H9 (cell line): ENCODE results near the gene VAV3. TPM values are rescaled to one million over a fixed set of nuclear protein-coding genes. Genes with fewer than 3 reads are reported as not detected.

Experiments
- DNase-seq: peaks from one replicate; pipeline ENCODE4 v3.0.0-alpha.2; 2017
- H2AFZ ChIP-seq: one replicate; pipeline ENCODE4 v1.6.1; 2013; ENCODE audit warnings: mild to moderate bottlenecking, low read length, control low read depth, moderate library complexity
- H2AK5ac ChIP-seq: 2 replicates; pipeline ENCODE4 v1.6.1; 2013; ENCODE audit warnings: low read length, control low read depth, mixed read lengths; ENCODE audit not compliant: insufficient read length
- H2BK120ac ChIP-seq: one replicate; pipeline ENCODE4 v1.6.1; 2013; ENCODE audit warnings: low read depth, mild to moderate bottlenecking, low read length, control low read depth, inconsistent platforms; ENCODE audit not compliant: poor library complexity, severe bottlenecking
- H2BK12ac ChIP-seq: 2 replicates; pipeline ENCODE4 v1.6.1; 2013; ENCODE audit warnings: low read length, control low read depth, mixed read lengths, low read depth; ENCODE audit not compliant: insufficient read length
- H2BK15ac ChIP-seq: 2 replicates; pipeline ENCODE4 v1.6.1; 2013; ENCODE audit warnings: low read depth, low read length, control low read depth
- H2BK20ac ChIP-seq: one replicate; pipeline ENCODE4 v1.6.1; 2013; ENCODE audit warnings: low read depth, mild to moderate bottlenecking, low read length, control low read depth, inconsistent platforms; ENCODE audit not compliant: poor library complexity, severe bottlenecking
- H2BK5ac ChIP-seq: 2 replicates; pipeline ENCODE4 v1.6.1; 2013; ENCODE audit warnings: low read length, control low read depth, mixed read lengths; ENCODE audit not compliant: insufficient read length
- H3K14ac ChIP-seq: 2 replicates; pipeline ENCODE4 v1.6.1; 2013; ENCODE audit warnings: low read length, control low read depth; ENCODE audit not compliant: insufficient read depth
- H3K18ac ChIP-seq: 2 replicates; pipeline ENCODE4 v1.6.1; 2013; ENCODE audit warnings: low read depth, mild to moderate bottlenecking, mixed read lengths, low read length, control low read depth; ENCODE audit not compliant: insufficient read length
- H3K23ac ChIP-seq: 2 replicates; pipeline ENCODE4 v1.6.1; 2013; ENCODE audit warnings: low read length, control low read depth, mixed read lengths, low read depth; ENCODE audit not compliant: insufficient read length
- H3K23me2 ChIP-seq: 2 replicates; pipeline ENCODE4 v1.6.1; 2013; ENCODE audit warnings: low read depth, mild to moderate bottlenecking, mixed read lengths, low read length, control low read depth; ENCODE audit not compliant: insufficient read length, poor library complexity, severe bottlenecking
- H3K27ac ChIP-seq: 2 replicates; pipeline ENCODE4 v1.5.1; 2013; ENCODE audit warnings: low read length, control low read depth, mixed read lengths, low read depth; ENCODE audit not compliant: insufficient read length
- H3K27me3 ChIP-seq: 2 replicates; pipeline ENCODE4 v1.6.1; 2013; ENCODE audit warnings: low read length, control low read depth, inconsistent platforms; ENCODE audit not compliant: insufficient read depth
- H3K4ac ChIP-seq: 2 replicates; pipeline ENCODE4 v1.6.1; 2013; ENCODE audit warnings: low read depth, mild to moderate bottlenecking, control low read depth, inconsistent platforms, low read length, moderate library complexity
- H3K4me1 ChIP-seq: 2 replicates; pipeline ENCODE4 v1.6.1; 2013; ENCODE audit warnings: low read length, control low read depth, inconsistent platforms; ENCODE audit not compliant: insufficient read depth
- H3K4me2 ChIP-seq: 2 replicates; pipeline ENCODE4 v1.6.1; 2013; ENCODE audit warnings: low read length, control low read depth, mixed read lengths; ENCODE audit not compliant: insufficient read length, insufficient read depth
- H3K56ac ChIP-seq: 2 replicates; pipeline ENCODE4 v1.6.1; 2013; ENCODE audit warnings: low read depth, mild to moderate bottlenecking, mixed read lengths, low read length, control low read depth; ENCODE audit not compliant: insufficient read length
- H3K79me1 ChIP-seq: 2 replicates; pipeline ENCODE4 v1.6.1; 2013; ENCODE audit warnings: low read depth, mild to moderate bottlenecking, moderate library complexity, low read length, control low read depth, inconsistent platforms; ENCODE audit not compliant: insufficient read depth, poor library complexity, severe bottlenecking
- H3K79me2 ChIP-seq: 2 replicates; pipeline ENCODE4 v1.6.1; 2013; ENCODE audit warnings: low read length, control low read depth, inconsistent platforms; ENCODE audit not compliant: insufficient read depth
- H3K9ac ChIP-seq: 2 replicates; pipeline ENCODE4 v1.6.1; 2013; ENCODE audit warnings: low read length, control low read depth, mixed read lengths; ENCODE audit not compliant: insufficient read length; ENCODE audit errors: extremely low read depth
- H3K9me3 ChIP-seq: one replicate; pipeline ENCODE4 v1.6.1; 2013; ENCODE audit warnings: low read depth, low read length, inconsistent platforms; ENCODE audit not compliant: control insufficient read depth
- H3T11ph ChIP-seq: one replicate; pipeline ENCODE4 v1.6.1; 2013; ENCODE audit warnings: mild to moderate bottlenecking, low read length, control low read depth, inconsistent platforms
- H4K20me1 ChIP-seq: one replicate; pipeline ENCODE4 v1.6.1; 2013; ENCODE audit not compliant: control insufficient read depth, insufficient read length, insufficient read depth
- H4K5ac ChIP-seq: 2 replicates; pipeline ENCODE4 v1.6.1; 2013; ENCODE audit warnings: low read depth, mild to moderate bottlenecking, mixed read lengths, low read length, control low read depth; ENCODE audit not compliant: insufficient read length
- H4K8ac ChIP-seq: replicated peaks from 2 replicates; pipeline ENCODE4 v1.6.1; 2013; ENCODE audit warnings: low read length, control low read depth, mixed read lengths, low read depth; ENCODE audit not compliant: insufficient read length
- H4K91ac ChIP-seq: 2 replicates; pipeline ENCODE4 v1.6.1; 2013; ENCODE audit warnings: low read depth, mild to moderate bottlenecking, moderate library complexity, mixed read lengths, low read length, control low read depth; ENCODE audit not compliant: insufficient read length
- H3K27ac Mint-ChIP-seq, 3 experiments: 2 replicates in 2 of 3; 3 replicates in 1 of 3; pipeline ENCODE4 v1.8.0; 2020 to 2021; ENCODE audit warnings: mixed read lengths in 3 of 3, mild to moderate bottlenecking in 1 of 3, moderate library complexity in 1 of 3
- H3K27me3 Mint-ChIP-seq: 2 replicates; pipeline ENCODE4 v1.8.0; 2021; ENCODE audit warnings: low read depth, mild to moderate bottlenecking, moderate library complexity, mixed read lengths
- H3K36me3 Mint-ChIP-seq, 3 experiments: 2 replicates in 2 of 3; 3 replicates in 1 of 3; pipeline ENCODE4 v1.8.0; 2020 to 2021; ENCODE audit warnings: low read depth in 3 of 3, mixed read lengths in 3 of 3; ENCODE audit not compliant: insufficient read depth in 1 of 3
- H3K4me1 Mint-ChIP-seq, 2 experiments: 2 replicates each; pipeline ENCODE4 v1.8.0; 2020; ENCODE audit warnings: mixed read lengths in 2 of 2
- H3K4me3 Mint-ChIP-seq, 2 experiments: 2 replicates in 1 of 2; 3 replicates in 1 of 2; pipeline ENCODE4 v1.8.0; 2020 to 2021; ENCODE audit warnings: mild to moderate bottlenecking in 2 of 2, mixed read lengths in 2 of 2, moderate library complexity in 1 of 2
- H3K9me3 Mint-ChIP-seq, 2 experiments: 2 replicates in 1 of 2; 3 replicates in 1 of 2; pipeline ENCODE4 v1.8.0; 2020; ENCODE audit warnings: mild to moderate bottlenecking in 2 of 2, mixed read lengths in 2 of 2, moderate library complexity in 1 of 2
- WGBS: extraction: QIAGEN DNeasy Blood & Tissue Kit; methylation state at CpG from one replicate; pipeline ENCODE4 v1.1.7; 2013; ENCODE audit warnings: missing lambda C conversion rate, low lambda C conversion rate, mixed read lengths; ENCODE audit not compliant: insufficient read length; ENCODE audit errors: extremely low coverage; 5-methylcytosine and 5-hydroxymethylcytosine counted together
- total RNA-seq: library from RNA; stranded (reverse); gene quantifications from 2 replicates; pipeline ENCODE4 v1.2.1, GENCODE V29; 2021
- TF ChIP-seq, protein P1 (sequence below): fragments of 200-600 bp; sonication (generic); conservative IDR thresholded peaks from 3 replicates; pipeline ENCODE4 v1.8.0; 2021; ENCODE audit warnings: antibody characterized with exemption, mild to moderate bottlenecking

Gene VAV3
- total RNA-seq, 1 experiment from 2014 or later: 5.1 TPM

DNA sequence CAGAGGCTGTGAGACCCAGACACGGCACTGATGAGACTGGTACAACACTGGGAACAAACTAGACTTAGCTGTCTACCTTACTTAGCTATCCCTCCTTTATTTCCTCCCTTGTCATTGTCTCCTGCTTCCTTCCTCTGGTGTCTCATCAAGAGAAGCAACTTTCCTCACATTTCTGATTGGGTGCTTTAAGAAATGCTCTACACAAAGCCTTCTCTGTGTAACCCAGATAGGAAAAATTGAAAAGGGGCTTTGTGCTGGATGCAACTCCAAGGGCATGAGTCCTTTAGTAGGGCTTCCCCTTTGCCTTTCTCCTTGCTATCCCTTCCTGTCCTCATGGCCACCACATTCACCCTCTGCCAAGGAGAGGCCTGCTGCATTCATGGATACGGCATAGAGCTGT is 274.5 kb downstream of the VAV3 start:
- no peaks in the 10 kb centered on the region for H3K9me3 ChIP-seq
- no peak overlapping the region for H3K27ac ChIP-seq
- Mint-ChIP-seq H3K36me3 (no peaks in the 10 kb centered on the region), H3K9me3 (no peaks in the 10 kb centered on the region), H3K27me3 (no peaks in the 10 kb centered on the region), H3K4me1 (peaks cover 13 to 18% of the 10 kb centered on the region in 2 experiments), H3K4me3 (no peak overlapping the region), H3K27ac (peak overlapping the region in 2 of 3 experiments; percentile 16 to 62; a peak in 2 of 7 replicates)
- no peaks in the 10 kb centered on the region for H3K79me2 ChIP-seq
- no peaks in the 10 kb centered on the region for H3K79me1 ChIP-seq
- H4K20me1 ChIP-seq: no peaks in the 10 kb centered on the region
- no peak overlapping the region for H2AFZ ChIP-seq
- TF ChIP-seq, protein P1, sequence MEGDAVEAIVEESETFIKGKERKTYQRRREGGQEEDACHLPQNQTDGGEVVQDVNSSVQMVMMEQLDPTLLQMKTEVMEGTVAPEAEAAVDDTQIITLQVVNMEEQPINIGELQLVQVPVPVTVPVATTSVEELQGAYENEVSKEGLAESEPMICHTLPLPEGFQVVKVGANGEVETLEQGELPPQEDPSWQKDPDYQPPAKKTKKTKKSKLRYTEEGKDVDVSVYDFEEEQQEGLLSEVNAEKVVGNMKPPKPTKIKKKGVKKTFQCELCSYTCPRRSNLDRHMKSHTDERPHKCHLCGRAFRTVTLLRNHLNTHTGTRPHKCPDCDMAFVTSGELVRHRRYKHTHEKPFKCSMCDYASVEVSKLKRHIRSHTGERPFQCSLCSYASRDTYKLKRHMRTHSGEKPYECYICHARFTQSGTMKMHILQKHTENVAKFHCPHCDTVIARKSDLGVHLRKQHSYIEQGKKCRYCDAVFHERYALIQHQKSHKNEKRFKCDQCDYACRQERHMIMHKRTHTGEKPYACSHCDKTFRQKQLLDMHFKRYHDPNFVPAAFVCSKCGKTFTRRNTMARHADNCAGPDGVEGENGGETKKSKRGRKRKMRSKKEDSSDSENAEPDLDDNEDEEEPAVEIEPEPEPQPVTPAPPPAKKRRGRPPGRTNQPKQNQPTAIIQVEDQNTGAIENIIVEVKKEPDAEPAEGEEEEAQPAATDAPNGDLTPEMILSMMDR: no peak
- no peak for DNase-seq
- no peaks in the 10 kb centered on the region for H3K27me3 ChIP-seq
- H3K14ac ChIP-seq: no peak overlapping the region
- H3K23me2 ChIP-seq: no peaks in the 10 kb centered on the region
- no peak overlapping the region for H2BK20ac ChIP-seq
- no CpG with 5 or more reads among the region's 2 CpGs for WGBS
- H3K18ac ChIP-seq: no peak overlapping the region
- no peak overlapping the region for H3K4me2 ChIP-seq
- no peak overlapping the region for H2BK5ac ChIP-seq
- no peak overlapping the region for H2AK5ac ChIP-seq
- no peak overlapping the region for H3K9ac ChIP-seq
- no peak overlapping the region for H3K4ac ChIP-seq
- no peak overlapping the region for H3T11ph ChIP-seq
- no peak overlapping the region for H4K8ac ChIP-seq
- H2BK15ac ChIP-seq: no peak overlapping the region
- H4K91ac ChIP-seq: no peak overlapping the region
- H3K56ac ChIP-seq: no peak overlapping the region
- H3K4me1 ChIP-seq: no peaks in the 10 kb centered on the region; the same call in 1 of the 2 replicates
- H3K23ac ChIP-seq: no peak overlapping the region
- H4K5ac ChIP-seq: no peak overlapping the region
- H2BK120ac ChIP-seq: no peak overlapping the region
- H2BK12ac ChIP-seq: no peak overlapping the region
